Measurements from ENCODE around the gene CORO1C. TPM values are rescaled to one million over a fixed set of nuclear protein-coding genes. Genes with fewer than 3 reads are reported as not detected.

CORO1C gene
- total RNA-seq, 1 donor from 2014 or later = 391 TPM

DNA sequence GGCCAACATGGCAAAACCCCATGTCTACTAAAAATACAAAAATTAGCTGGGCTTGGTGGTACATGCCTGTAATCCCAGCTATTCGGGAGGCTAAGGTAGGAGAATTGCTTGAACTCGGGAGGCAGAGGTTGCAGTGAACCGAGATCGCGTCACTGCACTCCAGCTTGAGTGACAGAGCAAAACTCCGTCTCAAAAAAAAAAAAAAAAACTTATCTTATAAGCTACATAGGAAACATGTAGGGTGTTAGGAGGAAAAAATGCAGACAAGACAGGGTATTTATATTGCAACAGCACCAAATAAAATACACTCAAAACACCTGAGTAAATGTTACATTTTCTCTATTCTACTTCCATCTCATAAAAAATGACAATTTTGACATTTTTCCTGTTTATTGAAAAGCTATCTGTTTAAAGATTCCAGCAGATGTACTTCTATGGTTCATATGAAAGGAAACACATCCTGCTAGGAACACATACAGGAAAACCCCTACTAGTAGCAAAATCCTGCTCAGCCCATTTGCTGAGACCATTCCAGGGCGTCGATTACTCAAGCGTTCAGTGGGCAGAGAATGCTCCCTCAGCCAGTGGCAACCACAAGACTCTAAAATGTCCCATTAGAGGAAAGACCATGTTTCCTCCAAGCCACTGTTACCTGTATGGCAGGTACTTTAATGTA, 19.7 kb downstream of the CORO1C start:
- Histone ChIP-seq H3K9ac (ENCODE audit: low read length) (no peak overlapping the region), H3K36me3 (ENCODE audit: insufficient read depth, low read length) (peaks cover 12% of the 10 kb centered on the region), H3K27me3 (ENCODE audit: insufficient read depth, low read length) (no peaks in the 10 kb centered on the region), H3K4me2 (ENCODE audit: low read length) (no peak overlapping the region), H4K20me1 (ENCODE audit: insufficient read depth, low read length) (peaks cover 84% of the 10 kb centered on the region), H3K4me1 (ENCODE audit: insufficient read depth, low read length) (peaks cover 7% of the 10 kb centered on the region), H3K9me3 (ENCODE audit: insufficient read depth, low read depth, low read length) (no peaks in the 10 kb centered on the region), H2AFZ (ENCODE audit: low read depth, low read length) (no peak overlapping the region), H3K79me2 (ENCODE audit: insufficient read depth, low read length) (peaks cover 100% of the 10 kb centered on the region), H3K4me3 (ENCODE audit: insufficient read depth, low read depth, low read length) (no peak overlapping the region), H3K27ac (ENCODE audit: low read depth, low read length) (no peak overlapping the region)
- FAIRE-seq (no peak), DNase-seq (ENCODE audit: low read depth) (no peak)
- Mint-ChIP-seq H3K27me3 (ENCODE audit: low read depth, unreplicated experiment) (no peaks in the 10 kb centered on the region), H3K9me3 (ENCODE audit: unreplicated experiment) (no peaks in the 10 kb centered on the region), H3K27ac (ENCODE audit: unreplicated experiment) (peak overlapping the region; percentile 15), H3K36me3 (ENCODE audit: low read depth, unreplicated experiment) (peaks cover 9% of the 10 kb centered on the region), H3K4me3 (ENCODE audit: unreplicated experiment) (no peak overlapping the region), H3K4me1 (ENCODE audit: low read depth, unreplicated experiment) (peaks cover 42% of the 10 kb centered on the region)
- no peak for TF ChIP-seq EZH2 (IDR thresholded peaks at IDR 0.05; ENCODE audit: insufficient read depth, low read length)
- TF ChIP-seq, protein P1, sequence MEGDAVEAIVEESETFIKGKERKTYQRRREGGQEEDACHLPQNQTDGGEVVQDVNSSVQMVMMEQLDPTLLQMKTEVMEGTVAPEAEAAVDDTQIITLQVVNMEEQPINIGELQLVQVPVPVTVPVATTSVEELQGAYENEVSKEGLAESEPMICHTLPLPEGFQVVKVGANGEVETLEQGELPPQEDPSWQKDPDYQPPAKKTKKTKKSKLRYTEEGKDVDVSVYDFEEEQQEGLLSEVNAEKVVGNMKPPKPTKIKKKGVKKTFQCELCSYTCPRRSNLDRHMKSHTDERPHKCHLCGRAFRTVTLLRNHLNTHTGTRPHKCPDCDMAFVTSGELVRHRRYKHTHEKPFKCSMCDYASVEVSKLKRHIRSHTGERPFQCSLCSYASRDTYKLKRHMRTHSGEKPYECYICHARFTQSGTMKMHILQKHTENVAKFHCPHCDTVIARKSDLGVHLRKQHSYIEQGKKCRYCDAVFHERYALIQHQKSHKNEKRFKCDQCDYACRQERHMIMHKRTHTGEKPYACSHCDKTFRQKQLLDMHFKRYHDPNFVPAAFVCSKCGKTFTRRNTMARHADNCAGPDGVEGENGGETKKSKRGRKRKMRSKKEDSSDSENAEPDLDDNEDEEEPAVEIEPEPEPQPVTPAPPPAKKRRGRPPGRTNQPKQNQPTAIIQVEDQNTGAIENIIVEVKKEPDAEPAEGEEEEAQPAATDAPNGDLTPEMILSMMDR (IDR thresholded peaks at IDR 0.05; ENCODE audit: insufficient read depth, low read depth, low read length) = no peak

DNA sequence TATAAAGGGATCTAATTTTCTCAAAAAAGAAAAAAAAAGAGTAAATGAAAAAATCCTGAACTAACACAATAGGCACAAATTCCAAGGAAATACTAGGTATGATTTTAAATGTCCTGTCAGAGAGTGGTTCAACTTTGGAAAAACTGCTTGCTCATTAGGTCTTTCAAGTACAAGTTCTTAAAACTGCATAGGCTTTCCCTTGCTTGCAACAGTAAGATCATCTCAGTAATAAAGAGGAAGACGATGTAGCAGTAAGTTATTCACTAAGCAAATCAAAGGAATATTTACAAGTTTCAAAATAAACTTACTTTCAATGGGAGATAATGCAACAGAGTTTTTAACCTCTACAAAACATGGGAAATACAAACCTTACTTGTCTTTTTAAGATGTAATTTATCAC, 21.6 kb downstream of the CORO1C start:
- H3K36me3 Mint-ChIP-seq (ENCODE audit: low read depth, unreplicated experiment) = peaks cover 8% of the 10 kb centered on the region
- peak overlapping the region; percentile 69 for H3K27ac Mint-ChIP-seq (ENCODE audit: unreplicated experiment)
- H3K79me2 ChIP-seq (ENCODE audit: insufficient read depth, low read length) = peaks cover 100% of the 10 kb centered on the region
- peaks cover 41% of the 10 kb centered on the region for H3K4me1 Mint-ChIP-seq (ENCODE audit: low read depth, unreplicated experiment)
- H3K4me2 ChIP-seq (ENCODE audit: low read length) = no peak overlapping the region
- no peaks in the 10 kb centered on the region for H3K9me3 ChIP-seq (ENCODE audit: insufficient read depth, low read depth, low read length)
- no peak for FAIRE-seq
- H4K20me1 ChIP-seq (ENCODE audit: insufficient read depth, low read length) = peaks cover 85% of the 10 kb centered on the region
- no peak for DNase-seq (ENCODE audit: low read depth)
- H3K9me3 Mint-ChIP-seq (ENCODE audit: unreplicated experiment) = no peaks in the 10 kb centered on the region
- TF ChIP-seq, protein P1 (IDR thresholded peaks at IDR 0.05; ENCODE audit: insufficient read depth, low read depth, low read length) = no peak
- no peak for TF ChIP-seq EZH2 (IDR thresholded peaks at IDR 0.05; ENCODE audit: insufficient read depth, low read length)
- no peak overlapping the region for H3K4me3 Mint-ChIP-seq (ENCODE audit: unreplicated experiment)
- H3K36me3 ChIP-seq (ENCODE audit: insufficient read depth, low read length) = peaks cover 8% of the 10 kb centered on the region
- H3K4me1 ChIP-seq (ENCODE audit: insufficient read depth, low read length) = peaks cover 6% of the 10 kb centered on the region
- H3K4me3 ChIP-seq (ENCODE audit: insufficient read depth, low read depth, low read length) = no peak overlapping the region
- H3K27me3 ChIP-seq (ENCODE audit: insufficient read depth, low read length) = no peaks in the 10 kb centered on the region
- H2AFZ ChIP-seq (ENCODE audit: low read depth, low read length) = no peak overlapping the region
- H3K9ac ChIP-seq (ENCODE audit: low read length) = no peak overlapping the region
- H3K27me3 Mint-ChIP-seq (ENCODE audit: low read depth, unreplicated experiment) = no peaks in the 10 kb centered on the region
- no peak overlapping the region for H3K27ac ChIP-seq (ENCODE audit: low read depth, low read length)

DNA sequence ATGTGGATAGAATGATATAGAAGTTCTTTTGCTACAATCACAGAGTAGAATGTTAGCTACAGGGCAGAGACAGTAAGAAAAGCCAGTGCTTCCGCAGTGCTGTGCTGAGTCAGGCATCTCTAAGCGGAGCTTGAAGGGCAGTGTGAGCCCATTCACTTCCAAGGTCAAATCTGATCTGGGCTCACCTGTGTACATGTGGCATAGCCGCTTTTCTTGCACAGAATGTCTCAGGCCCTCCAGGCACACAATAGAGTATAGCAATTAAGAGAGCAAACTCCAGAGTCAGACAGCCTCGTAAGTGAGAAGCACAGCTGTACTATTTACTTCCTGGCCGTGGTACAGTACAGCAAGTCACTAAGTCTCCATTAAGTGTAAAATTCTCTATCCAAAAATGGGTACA, 26.8 kb downstream of the CORO1C start:
- H3K4me1 ChIP-seq (ENCODE audit: insufficient read depth, low read length) = peaks cover 26% of the 10 kb centered on the region
- no peak for TF ChIP-seq EZH2 (IDR thresholded peaks at IDR 0.05; ENCODE audit: insufficient read depth, low read length)
- TF ChIP-seq, protein P1 (IDR thresholded peaks at IDR 0.05; ENCODE audit: insufficient read depth, low read depth, low read length) = no peak
- DNase-seq (ENCODE audit: low read depth) (no peak), FAIRE-seq (no peak)
- Mint-ChIP-seq H3K27ac (ENCODE audit: unreplicated experiment) (no peak overlapping the region), H3K36me3 (ENCODE audit: low read depth, unreplicated experiment) (peaks cover 16% of the 10 kb centered on the region), H3K4me1 (ENCODE audit: low read depth, unreplicated experiment) (peaks cover 63% of the 10 kb centered on the region), H3K4me3 (ENCODE audit: unreplicated experiment) (peak overlapping the region; percentile 12), H3K9me3 (ENCODE audit: unreplicated experiment) (no peaks in the 10 kb centered on the region), H3K27me3 (ENCODE audit: low read depth, unreplicated experiment) (no peaks in the 10 kb centered on the region)
- no peaks in the 10 kb centered on the region for H3K27me3 ChIP-seq (ENCODE audit: insufficient read depth, low read length)
- H3K79me2 ChIP-seq (ENCODE audit: insufficient read depth, low read length) = peaks cover 100% of the 10 kb centered on the region
- no peak overlapping the region for H3K4me3 ChIP-seq (ENCODE audit: insufficient read depth, low read depth, low read length)
- H3K4me2 ChIP-seq (ENCODE audit: low read length) = no peak overlapping the region
- H3K9me3 ChIP-seq (ENCODE audit: insufficient read depth, low read depth, low read length) = no peaks in the 10 kb centered on the region
- H2AFZ ChIP-seq (ENCODE audit: low read depth, low read length) = no peak overlapping the region
- H3K36me3 ChIP-seq (ENCODE audit: insufficient read depth, low read length) = peaks cover 17% of the 10 kb centered on the region
- H4K20me1 ChIP-seq (ENCODE audit: insufficient read depth, low read length) = peaks cover 77% of the 10 kb centered on the region
- H3K9ac ChIP-seq (ENCODE audit: low read length) = no peak overlapping the region
- H3K27ac ChIP-seq (ENCODE audit: low read depth, low read length) = no peak overlapping the region

Data from astrocyte (in vitro differentiated cells and primary cell).